HepG2 (cell line): ENCODE data around the gene COL9A3. TPM values are rescaled to one million over a fixed set of nuclear protein-coding genes. Genes with fewer than 3 reads are reported as not detected.

Source experiments
- ASH2L ChIP-seq: fragments of 300-600, 200-600 bp; sonication (generic); IDR thresholded peaks from 2 replicates; pipeline ENCODE4 v1.7.0; 2017; ENCODE audit warnings: low read depth, mild to moderate bottlenecking, moderate library complexity, mixed read lengths, low read length; ENCODE audit not compliant: insufficient read length
- DMAP1 ChIP-seq: IDR thresholded peaks from 2 replicates; pipeline ENCODE4 v1.6.1; 2016
- EP300 ChIP-seq, 3 experiments: sonication (generic) in 1 of 3; formaldehyde crosslinking in 1 of 3; IDR thresholded peaks; 2 replicates each; pipeline versions ENCODE4 v1.5.1 to v1.6.1; 2011 to 2020; ENCODE audit warnings: low read depth in 2 of 3, low read length in 2 of 3, borderline replicate concordance in 1 of 3, improper control_type of control experiment in 1 of 3, mild to moderate bottlenecking in 1 of 3, missing genetic modification reagents in 1 of 3, moderate library complexity in 1 of 3
- FOSL2 ChIP-seq: sonication (generic); formaldehyde crosslinking; IDR thresholded peaks from 2 replicates; pipeline ENCODE4 v1.4.0; 2020; ENCODE audit warnings: missing genetic modification reagents
- FOXA1 ChIP-seq, 2 experiments: fragments of 450-650 bp in 1 of 2; sonication (generic) in 1 of 2; formaldehyde crosslinking in 1 of 2; IDR thresholded peaks; 2 replicates each; pipeline versions ENCODE4 v1.4.0 to v1.6.1; 2016 to 2020; ENCODE audit warnings: missing genetic modification reagents in 1 of 2
- HES4 ChIP-seq: sonication (generic); formaldehyde crosslinking; IDR thresholded peaks from 2 replicates; pipeline ENCODE4 v1.9.0; 2021; ENCODE audit warnings: mild to moderate bottlenecking, missing genetic modification reagents, borderline replicate concordance
- MAZ ChIP-seq, 2 experiments: sonication (generic) in 1 of 2; formaldehyde crosslinking in 1 of 2; IDR thresholded peaks; 2 replicates each; pipeline versions ENCODE4 v1.5.0 to v1.6.1; 2012 to 2020; ENCODE audit warnings: low read depth in 2 of 2, mild to moderate bottlenecking in 2 of 2, borderline replicate concordance in 1 of 2, improper control_type of control experiment in 1 of 2, low read length in 1 of 2, missing genetic modification reagents in 1 of 2, moderate library complexity in 1 of 2
- MYNN ChIP-seq: sonication (generic); formaldehyde crosslinking; IDR thresholded peaks from 2 replicates; pipeline ENCODE4 v1.4.0; 2020; ENCODE audit warnings: mild to moderate bottlenecking, low read depth, missing genetic modification reagents
- PLRG1 ChIP-seq: fragments of 450-650 bp; conservative IDR thresholded peaks from 2 replicates; pipeline ENCODE4 v1.6.1; 2016
- POGK ChIP-seq: sonication (generic); formaldehyde crosslinking; conservative IDR thresholded peaks from 2 replicates; pipeline ENCODE4 v1.8.0; 2022; ENCODE audit warnings: mild to moderate bottlenecking, moderate library complexity, missing genetic modification reagents
- RARA ChIP-seq: IDR thresholded peaks from 2 replicates; pipeline ENCODE4 v1.6.1; 2016; ENCODE audit warnings: missing genetic modification reagents, missing compliant biosample characterization
- SNAI1 ChIP-seq: sonication (generic); formaldehyde crosslinking; IDR thresholded peaks from 2 replicates; pipeline ENCODE4 v1.5.0; 2020; ENCODE audit warnings: mild to moderate bottlenecking, missing genetic modification reagents, borderline replicate concordance
- TBL1XR1 ChIP-seq: fragments of 150-350 bp; IDR thresholded peaks from 2 replicates; pipeline ENCODE4 v1.6.1; 2014; ENCODE audit warnings: borderline replicate concordance, low read length; ENCODE audit not compliant: partially characterized antibody
- ZC3H13 ChIP-seq: sonication (generic); formaldehyde crosslinking; IDR thresholded peaks from 2 replicates; pipeline ENCODE4 v1.8.1; 2023; ENCODE audit warnings: mild to moderate bottlenecking, missing genetic modification reagents, moderate library complexity
- ZKSCAN5 ChIP-seq: sonication (generic); formaldehyde crosslinking; IDR thresholded peaks from 2 replicates; pipeline ENCODE4 v1.5.1; 2020; ENCODE audit warnings: mild to moderate bottlenecking, missing genetic modification reagents
- ZNF12 ChIP-seq: sonication (generic); formaldehyde crosslinking; IDR thresholded peaks from 2 replicates; pipeline ENCODE4 v1.5.0; 2020; ENCODE audit warnings: missing genetic modification reagents
- ZNF230 ChIP-seq: sonication (generic); formaldehyde crosslinking; IDR thresholded peaks from 2 replicates; pipeline ENCODE4 v1.4.0; 2020; ENCODE audit warnings: mild to moderate bottlenecking, missing genetic modification reagents
- ZNF446 ChIP-seq: sonication (generic); formaldehyde crosslinking; IDR thresholded peaks from 2 replicates; pipeline ENCODE4 v1.5.0; 2020; ENCODE audit warnings: mild to moderate bottlenecking, missing genetic modification reagents
- ZNF501 ChIP-seq: sonication (generic); formaldehyde crosslinking; IDR thresholded peaks from 2 replicates; pipeline ENCODE4 v1.5.1; 2020; ENCODE audit warnings: mild to moderate bottlenecking, moderate library complexity, missing genetic modification reagents
- ZNF513 ChIP-seq: sonication (generic); formaldehyde crosslinking; conservative IDR thresholded peaks from 2 replicates; pipeline ENCODE4 v1.5.0; 2020; ENCODE audit warnings: missing genetic modification reagents
- ZNF557 ChIP-seq: sonication (generic); formaldehyde crosslinking; IDR thresholded peaks from 2 replicates; pipeline ENCODE4 v1.4.0; 2020; ENCODE audit warnings: missing genetic modification reagents
- ZNF616 ChIP-seq: sonication (generic); formaldehyde crosslinking; IDR thresholded peaks from 2 replicates; pipeline ENCODE4 v1.5.0; 2020; ENCODE audit warnings: low read depth, mild to moderate bottlenecking, missing genetic modification reagents
- polyA plus RNA-seq, 8 experiments: library from polyadenylated mRNA; depleted of rRNA in 3 of 8; stranded (reverse) in 7 of 8; unstranded in 1 of 8; fragments of >200 nt; fragmentation: Illumina TruSeq in 4 of 8; extraction: Trizol in 4 of 8; gene quantifications; 2 replicates each; pipeline versions ENCODE4 v1.2.1 to v1.2.3, GENCODE V29; 2011 to 2016; ENCODE audit warnings: low read depth in 4 of 8, missing spikeins in 1 of 8, mixed read lengths in 1 of 8; ENCODE audit not compliant: insufficient read depth in 1 of 8
- total RNA-seq, 5 experiments: library from RNA; depleted of rRNA; stranded (reverse); fragments of >200 nt; fragmentation: Illumina TruSeq; extraction: Trizol; gene quantifications; 2 replicates each; pipeline ENCODE4 v1.2.3, GENCODE V29; 2016; ENCODE audit warnings: low read depth in 1 of 5
- TF ChIP-seq, protein P1 (sequence below): sonication (generic); formaldehyde crosslinking; IDR thresholded peaks from 2 replicates; pipeline ENCODE4 v1.8.1; 2023; ENCODE audit warnings: mild to moderate bottlenecking, inconsistent platforms, moderate library complexity, missing genetic modification reagents, borderline replicate concordance

The COL9A3 gene
- total and polyA plus RNA-seq, 2 of the 13 experiments (the other 11 are each of a cell fraction or from before 2014, with no cell fraction given): 155 to 204 TPM

- TF ChIP-seq MAZ (IDR thresholded peaks at IDR 0.05; ENCODE audit: borderline replicate concordance, low read depth, low read length) (peak; percentile 30; the same call in 1 of the 2 replicates), MAZ (CRISPR knock-in tag; IDR thresholded peaks at IDR 0.05; ENCODE audit: low read depth) (peak; percentile 79), RARA (CRISPR knock-in tag) (peak; percentile 51; the same call in 1 of the 2 replicates), EP300 (IDR thresholded peaks at IDR 0.05; ENCODE audit: low read depth in 2 of 2, low read length in 2 of 2) (no peak), EP300 (CRISPR knock-in tag; IDR thresholded peaks at IDR 0.05; ENCODE audit: borderline replicate concordance) (no peak; the same call in 1 of the 2 replicates), ZNF12 (CRISPR knock-in tag) (no peak), ASH2L (peak; percentile 74), HES4 (peak; percentile 29; the same call in 1 of the 2 replicates), FOXA1 (IDR thresholded peaks at IDR 0.05) (no peak), FOXA1 (CRISPR knock-in tag; IDR thresholded peaks at IDR 0.05) (no peak), ZNF616 (no peak), FOSL2 (CRISPR knock-in tag) (peak; percentile 18; the same call in 1 of the 2 replicates), ZNF501 (CRISPR knock-in tag) (peak; percentile 11; the same call in 1 of the 2 replicates), ZNF446 (peak; percentile 36; the same call in 1 of the 2 replicates), TBL1XR1 (no peak), ZNF557 (CRISPR knock-in tag) (peak; percentile 18; the same call in 1 of the 2 replicates), ZNF513 (no peak; the same call in 1 of the 2 replicates), SNAI1 (peak; percentile 73; the same call in 1 of the 2 replicates), MYNN (CRISPR knock-in tag) (no peak; the same call in 1 of the 2 replicates), PLRG1 (no peak), ZC3H13 (CRISPR knock-in tag) (no peak; the same call in none of the 2 replicates), DMAP1 (no peak; the same call in 1 of the 2 replicates), ZNF230 (CRISPR knock-in tag) (0 out of 2 replicates have a peak, but pooled peaks have one; percentile 41), ZKSCAN5 (no peak), POGK (CRISPR knock-in tag) (0 out of 2 replicates have a peak, but pooled peaks have one; percentile 51)
- TF ChIP-seq, protein P1, sequence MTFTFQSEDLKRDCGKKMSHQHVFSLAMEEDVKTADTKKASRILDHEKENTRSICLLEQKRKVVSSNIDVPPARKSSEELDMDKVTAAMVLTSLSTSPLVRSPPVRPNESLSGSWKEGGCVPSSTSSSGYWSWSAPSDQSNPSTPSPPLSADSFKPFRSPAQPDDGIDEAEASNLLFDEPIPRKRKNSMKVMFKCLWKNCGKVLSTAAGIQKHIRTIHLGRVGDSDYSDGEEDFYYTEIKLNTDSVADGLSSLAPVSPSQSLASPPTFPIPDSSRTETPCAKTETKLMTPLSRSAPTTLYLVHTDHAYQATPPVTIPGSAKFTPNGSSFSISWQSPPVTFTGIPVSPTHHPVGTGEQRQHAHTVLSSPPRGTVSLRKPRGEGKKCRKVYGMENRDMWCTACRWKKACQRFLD (CRISPR knock-in tag): no peak
Measured at GRCh38 chr20:62794007-62794724, 22.7 kb upstream of the COL9A3 start (continued).
